Muscle layer of colon (tissue), 2 donors: ENCODE results near the gene ART5.

Experiments
- H3K27ac ChIP-seq: one replicate; pipeline ENCODE4 v1.7.0; 2013; ENCODE audit warnings: low read depth, mild to moderate bottlenecking, low read length, moderate library complexity
- H3K27me3 ChIP-seq, 2 donors: one replicate each; pipeline ENCODE4 v1.7.0; 2013; ENCODE audit warnings: low read length in 2 of 2, mild to moderate bottlenecking in 2 of 2; ENCODE audit not compliant: insufficient read depth in 2 of 2, control insufficient read depth in 1 of 2
- H3K36me3 ChIP-seq: one replicate; pipeline ENCODE4 v1.7.0; 2013; ENCODE audit warnings: mild to moderate bottlenecking, low read length; ENCODE audit not compliant: insufficient read depth
- H3K4me1 ChIP-seq: one replicate; pipeline ENCODE4 v1.7.0; 2013; ENCODE audit warnings: mild to moderate bottlenecking, low read length; ENCODE audit not compliant: insufficient read depth
- H3K4me3 ChIP-seq, 2 donors: one replicate each; pipeline ENCODE4 v1.7.0; 2013; ENCODE audit warnings: low read length in 2 of 2, low read depth in 1 of 2, mild to moderate bottlenecking in 1 of 2, moderate library complexity in 1 of 2
- H3K9ac ChIP-seq: one replicate; pipeline ENCODE4 v1.7.0; 2013; ENCODE audit warnings: low read length
- H3K9me3 ChIP-seq: one replicate; pipeline ENCODE4 v1.7.0; 2013; ENCODE audit warnings: mild to moderate bottlenecking, low read length
- donor health status: abdominal sarcoma.
- donor health status: Adenocarcinoma of cecum.

The ART5 gene

GRCh38 chr11:3635641-3636375, 6.0 kb downstream of the ART5 start:
- Histone ChIP-seq H3K36me3 (no peaks in the 10 kb centered on the region), H3K9ac (no peak overlapping the region), H3K4me3 (no peak overlapping the region), H3K27me3 (no peaks in the 10 kb centered on the region), H3K4me1 (no peaks in the 10 kb centered on the region), H3K9me3 (no peaks in the 10 kb centered on the region), H3K27ac (no peak overlapping the region)

- Histone ChIP-seq H3K9ac (no peak overlapping the region), H3K27ac (no peak overlapping the region), H3K4me3 (no peak overlapping the region), H3K4me1 (no peaks in the 10 kb centered on the region), H3K9me3 (no peaks in the 10 kb centered on the region), H3K27me3 (no peaks in the 10 kb centered on the region), H3K36me3 (no peaks in the 10 kb centered on the region)
Measured at GRCh38 chr11:3632070-3632660, 9.6 kb downstream of the ART5 start.

GRCh38 chr11:3631331-3631730, 10.5 kb downstream of the ART5 start:
- Histone ChIP-seq H3K4me1 (no peaks in the 10 kb centered on the region), H3K27ac (no peak overlapping the region), H3K9ac (no peak overlapping the region), H3K36me3 (no peaks in the 10 kb centered on the region), H3K27me3 (no peaks in the 10 kb centered on the region), H3K9me3 (no peaks in the 10 kb centered on the region), H3K4me3 (no peak overlapping the region)

- Histone ChIP-seq H3K27me3 (no peaks in the 10 kb centered on the region), H3K4me3 (no peak overlapping the region), H3K36me3 (no peaks in the 10 kb centered on the region), H3K27ac (no peak overlapping the region), H3K9ac (no peak overlapping the region), H3K9me3 (no peaks in the 10 kb centered on the region), H3K4me1 (no peaks in the 10 kb centered on the region)
Measured at GRCh38 chr11:3627291-3627690, 14.5 kb downstream of the ART5 start.

GRCh38 chr11:3626250-3626960, 15.4 kb downstream of the ART5 start:
- no peaks in the 10 kb centered on the region for H3K9me3 ChIP-seq
- H3K9ac ChIP-seq, result no peak overlapping the region
- no peaks in the 10 kb centered on the region for H3K4me1 ChIP-seq
- H3K27me3 ChIP-seq, result no peaks in the 10 kb centered on the region
- no peak overlapping the region for H3K4me3 ChIP-seq
- no peaks in the 10 kb centered on the region for H3K36me3 ChIP-seq
- no peak overlapping the region for H3K27ac ChIP-seq

- Histone ChIP-seq H3K4me3 (no peak overlapping the region), H3K27ac (no peak overlapping the region), H3K4me1 (no peaks in the 10 kb centered on the region), H3K9ac (no peak overlapping the region), H3K36me3 (no peaks in the 10 kb centered on the region), H3K27me3 (no peaks in the 10 kb centered on the region), H3K9me3 (no peaks in the 10 kb centered on the region)
Measured at GRCh38 chr11:3623767-3624458, 17.9 kb downstream of the ART5 start.

- H3K36me3 ChIP-seq, result no peaks in the 10 kb centered on the region
- no peak overlapping the region for H3K27ac ChIP-seq
- H3K27me3 ChIP-seq, result no peaks in the 10 kb centered on the region
- H3K4me3 ChIP-seq, result no peak overlapping the region
- no peaks in the 10 kb centered on the region for H3K9me3 ChIP-seq
- no peaks in the 10 kb centered on the region for H3K4me1 ChIP-seq
- no peak overlapping the region for H3K9ac ChIP-seq
Measured at GRCh38 chr11:3623121-3623520, 18.7 kb downstream of the ART5 start.

- H3K9me3 ChIP-seq, result no peaks in the 10 kb centered on the region
- H3K27ac ChIP-seq, result no peak overlapping the region
- H3K4me1 ChIP-seq, result no peaks in the 10 kb centered on the region
- H3K9ac ChIP-seq, result no peak overlapping the region
- no peaks in the 10 kb centered on the region for H3K36me3 ChIP-seq
- H3K27me3 ChIP-seq, result no peaks in the 10 kb centered on the region
- no peak overlapping the region for H3K4me3 ChIP-seq
Measured at GRCh38 chr11:3622521-3622920, 19.3 kb downstream of the ART5 start.

- Histone ChIP-seq H3K4me3 (no peak overlapping the region), H3K27me3 (no peaks in the 10 kb centered on the region), H3K36me3 (no peaks in the 10 kb centered on the region), H3K9me3 (no peaks in the 10 kb centered on the region), H3K9ac (no peak overlapping the region), H3K4me1 (no peaks in the 10 kb centered on the region), H3K27ac (no peak overlapping the region)
Measured at GRCh38 chr11:3617990-3618389, 23.8 kb downstream of the ART5 start.

GRCh38 chr11:3616721-3617460, 24.9 kb downstream of the ART5 start:
- Histone ChIP-seq H3K36me3 (no peaks in the 10 kb centered on the region), H3K27me3 (no peaks in the 10 kb centered on the region), H3K4me3 (no peak overlapping the region), H3K4me1 (no peaks in the 10 kb centered on the region), H3K9ac (no peak overlapping the region), H3K27ac (no peak overlapping the region), H3K9me3 (no peaks in the 10 kb centered on the region)

- Histone ChIP-seq H3K27me3 (no peaks in the 10 kb centered on the region), H3K9ac (no peak overlapping the region), H3K9me3 (no peaks in the 10 kb centered on the region), H3K27ac (no peak overlapping the region), H3K4me3 (no peak overlapping the region), H3K4me1 (no peaks in the 10 kb centered on the region), H3K36me3 (no peaks in the 10 kb centered on the region)
Measured at GRCh38 chr11:3615998-3616397, 25.8 kb downstream of the ART5 start.
